T-helper 22 cell (primary cell): ENCODE results near the gene CPN2.

ENCODE experiments used
- DNase-seq: peaks from one replicate; pipeline ENCODE4 v3.0.0-alpha.2; 2020; ENCODE audit warnings: low read depth

CPN2 gene

GRCh38 chr3:194293546-194294198 lies 57.5 kb downstream of the CPN2 start:
- DNase-seq: no peak

GRCh38 chr3:194292331-194292730 lies 58.8 kb downstream of the CPN2 start:
- DNase-seq: no peak
